Astrocyte of the cerebellum (primary cell): ENCODE measurements around the gene UBE2M.

ENCODE experiments used
- DNase-seq: peaks from one replicate; pipeline ENCODE4 v3.0.0-alpha.2; 2011; ENCODE audit warnings: low read depth
- H3K4me3 ChIP-seq: 2 replicates; pipeline ENCODE4 v1.5.1; 2011; ENCODE audit warnings: mild to moderate bottlenecking, low read depth, low read length, moderate library complexity
- in situ Hi-C: cut with HindIII; loops from 2 replicates; pipeline ENCODE4 v1.10.0; 2017; ENCODE audit warnings: low sequenced_read_pairs
- TF ChIP-seq, protein P1 (sequence below): IDR thresholded peaks from 2 replicates; pipeline ENCODE4 v1.5.1; 2012; ENCODE audit warnings: low read length, low read depth, moderate library complexity, mild to moderate bottlenecking; ENCODE audit errors: missing control alignments

The UBE2M gene

DNA sequence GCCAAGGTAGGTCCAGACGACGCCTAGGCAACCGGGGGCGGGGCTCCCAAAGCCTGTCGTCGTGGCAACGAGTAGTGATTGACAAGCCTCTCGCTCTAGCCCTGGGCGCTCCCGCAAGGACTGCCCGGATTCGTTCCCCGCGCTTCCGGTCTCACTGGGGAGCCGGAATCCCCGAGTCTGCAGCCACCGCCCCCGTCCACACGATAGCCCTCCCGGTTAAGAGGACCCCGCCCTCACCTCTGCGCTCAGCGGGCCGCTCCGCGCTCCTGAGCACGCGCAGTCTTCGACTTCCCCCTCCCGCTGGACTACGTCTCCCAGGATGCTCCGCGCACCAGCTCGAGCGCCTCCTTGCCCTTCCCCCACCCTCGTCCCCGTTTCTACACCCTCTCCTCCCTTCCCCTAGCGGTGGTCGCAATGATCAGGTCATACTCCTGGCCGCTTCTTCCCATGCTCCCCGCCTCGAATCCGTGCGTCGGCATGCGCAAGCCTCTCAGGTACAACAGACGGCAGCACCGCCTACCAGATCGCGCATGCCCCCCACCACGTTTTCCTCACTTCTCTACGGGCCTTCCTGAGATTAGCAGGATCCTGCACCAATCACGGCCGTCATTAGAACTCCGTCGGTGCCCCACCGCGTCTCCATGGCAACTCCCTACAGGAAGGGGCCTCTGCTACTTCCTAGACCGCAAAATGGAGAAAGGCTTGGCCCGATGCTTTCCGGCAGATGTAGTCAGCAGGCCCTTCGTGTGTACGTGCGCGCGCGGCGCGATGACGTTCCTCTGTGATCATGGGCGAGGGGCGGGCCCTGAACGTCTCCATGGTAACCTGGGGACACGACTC is 14.6 kb upstream of the UBE2M start, which contains the start of gene MZF1:
TSS of gene MZF1 (minus strand) at position 518 of the 840 bp plus-strand sequence. CDS start 1,946 bp downstream, outside the sequence.
- peak; percentile 100 for DNase-seq
- TF ChIP-seq, protein P1, sequence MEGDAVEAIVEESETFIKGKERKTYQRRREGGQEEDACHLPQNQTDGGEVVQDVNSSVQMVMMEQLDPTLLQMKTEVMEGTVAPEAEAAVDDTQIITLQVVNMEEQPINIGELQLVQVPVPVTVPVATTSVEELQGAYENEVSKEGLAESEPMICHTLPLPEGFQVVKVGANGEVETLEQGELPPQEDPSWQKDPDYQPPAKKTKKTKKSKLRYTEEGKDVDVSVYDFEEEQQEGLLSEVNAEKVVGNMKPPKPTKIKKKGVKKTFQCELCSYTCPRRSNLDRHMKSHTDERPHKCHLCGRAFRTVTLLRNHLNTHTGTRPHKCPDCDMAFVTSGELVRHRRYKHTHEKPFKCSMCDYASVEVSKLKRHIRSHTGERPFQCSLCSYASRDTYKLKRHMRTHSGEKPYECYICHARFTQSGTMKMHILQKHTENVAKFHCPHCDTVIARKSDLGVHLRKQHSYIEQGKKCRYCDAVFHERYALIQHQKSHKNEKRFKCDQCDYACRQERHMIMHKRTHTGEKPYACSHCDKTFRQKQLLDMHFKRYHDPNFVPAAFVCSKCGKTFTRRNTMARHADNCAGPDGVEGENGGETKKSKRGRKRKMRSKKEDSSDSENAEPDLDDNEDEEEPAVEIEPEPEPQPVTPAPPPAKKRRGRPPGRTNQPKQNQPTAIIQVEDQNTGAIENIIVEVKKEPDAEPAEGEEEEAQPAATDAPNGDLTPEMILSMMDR, result peak; percentile 23
- H3K4me3 ChIP-seq, result peak within 1 kb of the TSS; percentile 64
- in situ Hi-C loops, result no loop called here

DNA sequence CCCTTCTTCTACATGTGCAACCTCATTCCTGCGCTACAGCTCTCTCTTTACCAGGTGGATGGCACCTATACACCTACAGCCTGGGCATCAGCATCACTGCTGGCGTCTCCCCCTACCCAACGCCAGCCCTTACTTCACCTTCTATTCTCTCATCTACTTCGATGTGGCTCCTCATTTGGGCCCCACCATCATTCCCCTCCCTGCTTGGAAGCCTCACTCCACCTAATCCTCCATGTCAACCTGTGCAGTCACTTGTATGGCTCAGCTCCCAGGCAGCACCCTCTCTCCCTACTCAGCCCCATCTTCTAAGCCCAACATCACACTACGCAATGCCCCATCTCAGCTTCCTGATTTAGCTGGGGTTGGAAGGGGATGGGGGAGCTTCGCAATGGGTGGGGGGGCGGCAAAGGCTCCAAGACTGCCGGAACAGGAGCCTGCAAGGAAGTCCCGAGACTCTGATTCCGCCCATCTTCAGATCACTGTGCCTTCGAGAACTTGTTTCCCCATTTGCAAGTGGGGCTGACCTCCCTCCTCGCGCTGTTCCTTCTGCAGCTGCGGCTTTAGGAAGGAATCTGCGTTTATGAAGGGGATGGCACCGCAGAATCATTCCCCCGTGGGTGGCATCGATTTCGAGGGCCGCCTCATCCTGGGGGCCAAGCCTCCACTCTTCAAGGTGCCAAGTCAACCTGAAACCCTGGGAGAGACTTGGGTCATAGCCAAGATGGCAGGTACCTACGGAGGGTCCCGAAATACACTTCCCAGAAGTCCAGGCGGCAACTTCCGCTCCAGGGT is 13.8 kb upstream of the UBE2M start:
- in situ Hi-C loops, result no loop called here
- TF ChIP-seq, protein P1, result no peak
- DNase-seq, result no peak
- H3K4me3 ChIP-seq, result peak overlapping the region; percentile 64

DNA sequence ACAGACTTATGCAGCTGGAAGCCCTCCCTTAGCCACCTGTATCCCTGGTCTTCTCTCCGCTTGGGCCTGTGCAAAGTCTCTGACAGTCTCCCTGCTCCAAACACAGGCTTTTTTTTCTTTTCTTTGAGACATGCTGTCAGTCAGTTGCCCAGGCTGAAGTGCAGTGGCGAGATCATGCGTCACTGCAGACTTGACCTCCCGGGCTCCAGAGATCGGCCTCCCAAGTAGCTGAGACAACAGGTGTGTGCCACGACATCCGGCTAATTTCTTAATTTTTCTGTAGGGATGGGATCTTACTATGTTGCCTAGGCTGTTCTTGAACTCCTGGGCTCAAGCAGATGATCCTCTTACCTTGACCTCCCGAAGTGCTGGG is 13.2 kb upstream of the UBE2M start:
- H3K4me3 ChIP-seq, result no peak overlapping the region
- no peak for DNase-seq
- in situ Hi-C loops, result no loop called here
- TF ChIP-seq, protein P1, result no peak

DNA sequence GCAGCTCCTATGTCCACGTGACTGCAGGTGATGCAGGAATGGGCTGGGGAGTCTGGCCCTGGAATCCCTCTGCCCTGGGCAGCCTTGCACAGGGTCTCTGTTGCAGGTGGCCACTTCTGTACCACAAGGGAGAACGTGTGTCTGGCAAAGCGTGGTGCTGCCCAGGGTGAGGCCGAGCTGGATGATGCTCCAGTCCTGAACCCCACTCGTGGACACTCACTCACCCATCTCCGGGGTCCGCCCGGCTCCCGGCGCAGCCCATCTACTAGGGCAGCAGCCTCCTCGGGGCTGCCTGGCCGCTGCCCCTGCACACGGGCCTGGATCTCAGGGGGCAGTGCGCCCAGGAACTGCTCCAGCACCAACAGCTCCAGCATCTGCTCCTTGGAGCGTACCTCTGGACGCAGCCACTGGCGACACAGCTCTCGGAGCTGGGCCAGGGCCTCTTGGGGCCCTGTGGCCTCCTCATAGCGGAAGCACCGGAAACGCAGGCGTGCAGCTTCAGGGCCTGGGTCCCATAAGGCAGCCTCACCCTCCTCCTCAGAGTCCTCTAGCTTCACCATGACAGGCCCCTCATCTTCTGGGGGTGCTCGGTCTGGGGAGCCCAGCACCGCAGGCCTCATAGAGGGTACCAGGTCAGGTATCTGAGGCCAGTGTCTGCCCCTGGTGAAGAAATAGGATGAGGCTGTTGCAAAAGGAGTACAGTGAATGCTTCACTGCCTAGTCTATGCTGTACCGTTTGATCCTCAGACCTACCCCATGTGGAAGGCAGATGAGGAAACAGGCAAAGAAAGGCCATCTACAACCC is 12.6 kb upstream of the UBE2M start:
- no peak for DNase-seq
- TF ChIP-seq, protein P1, result no peak
- no peak overlapping the region for H3K4me3 ChIP-seq
- in situ Hi-C loops, result no loop called here

DNA sequence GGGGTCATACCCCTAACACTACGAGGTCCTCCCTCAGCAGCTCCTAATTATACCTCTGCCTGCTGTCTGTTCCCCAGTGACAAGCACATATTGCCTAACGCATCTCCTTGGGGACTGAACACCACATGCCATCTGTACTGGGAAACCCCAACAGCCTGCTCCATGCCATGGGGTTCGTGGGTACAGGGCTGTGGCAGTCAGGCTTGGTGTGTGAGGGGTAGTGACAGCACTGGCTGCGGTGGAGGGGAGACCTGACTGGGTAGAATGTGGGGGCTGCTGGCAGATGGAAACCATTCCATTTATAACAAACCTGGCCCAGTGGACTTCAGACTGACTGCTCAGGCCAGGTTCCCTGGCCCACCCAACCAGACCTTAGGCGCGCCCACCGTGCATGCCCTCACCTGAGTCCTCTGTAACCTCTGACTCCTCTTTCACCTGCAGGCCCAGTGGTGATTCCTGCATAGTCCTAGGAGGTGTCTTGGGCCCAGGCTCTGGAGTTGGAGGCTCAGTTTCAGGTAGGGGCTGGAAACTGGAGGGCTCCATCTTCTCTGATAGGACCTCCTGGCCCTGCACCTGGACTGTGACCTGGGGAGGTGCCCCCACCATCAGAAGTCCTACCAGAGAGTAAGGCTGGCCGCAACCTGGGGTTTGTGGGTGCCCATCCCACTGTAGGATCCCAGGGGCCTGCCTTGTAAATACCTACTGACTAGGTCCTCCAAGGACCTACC is 11.7 kb upstream of the UBE2M start:
- H3K4me3 ChIP-seq, result no peak overlapping the region
- DNase-seq, result no peak
- TF ChIP-seq, protein P1, result no peak
- in situ Hi-C loops, result no loop called here
